ENCODE measurements around the gene RPE65. TPM values are rescaled to one million over a fixed set of nuclear protein-coding genes. Genes with fewer than 3 reads are reported as not detected.

Gene RPE65
- total and polyA plus RNA-seq, 8 donors: not detected

DNA sequence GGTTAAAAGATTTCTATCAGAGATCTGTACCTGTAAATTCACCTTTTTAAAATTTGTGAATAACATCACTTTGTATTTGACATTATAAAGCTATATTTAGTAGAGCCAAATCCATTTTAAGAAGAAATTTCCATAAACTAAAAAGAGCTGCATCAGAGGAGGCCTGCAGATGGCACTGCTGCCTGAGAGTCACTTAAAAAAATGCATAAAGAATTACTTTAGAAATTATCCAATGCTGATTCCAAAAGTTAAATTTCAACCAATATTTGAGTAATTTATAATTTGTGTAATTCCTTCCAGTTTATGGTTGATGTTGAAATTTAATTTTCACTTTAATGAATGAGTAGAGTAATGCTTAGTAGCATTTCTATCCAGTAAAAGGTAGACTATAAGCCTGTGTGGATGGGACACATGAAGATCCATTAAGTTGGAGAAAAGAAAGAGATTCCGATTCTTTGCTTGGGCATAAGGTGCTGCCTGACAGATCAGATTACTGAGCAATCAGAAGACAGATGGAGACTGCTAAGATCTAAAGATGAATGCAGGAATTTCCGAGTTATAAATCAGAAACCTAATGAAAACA, 20.7 kb upstream of the RPE65 start:
- H3K4me3 ChIP-seq: no peak overlapping the region
- H3K4me1 ChIP-seq: no peaks in the 10 kb centered on the region
- TF ChIP-seq, protein P1, sequence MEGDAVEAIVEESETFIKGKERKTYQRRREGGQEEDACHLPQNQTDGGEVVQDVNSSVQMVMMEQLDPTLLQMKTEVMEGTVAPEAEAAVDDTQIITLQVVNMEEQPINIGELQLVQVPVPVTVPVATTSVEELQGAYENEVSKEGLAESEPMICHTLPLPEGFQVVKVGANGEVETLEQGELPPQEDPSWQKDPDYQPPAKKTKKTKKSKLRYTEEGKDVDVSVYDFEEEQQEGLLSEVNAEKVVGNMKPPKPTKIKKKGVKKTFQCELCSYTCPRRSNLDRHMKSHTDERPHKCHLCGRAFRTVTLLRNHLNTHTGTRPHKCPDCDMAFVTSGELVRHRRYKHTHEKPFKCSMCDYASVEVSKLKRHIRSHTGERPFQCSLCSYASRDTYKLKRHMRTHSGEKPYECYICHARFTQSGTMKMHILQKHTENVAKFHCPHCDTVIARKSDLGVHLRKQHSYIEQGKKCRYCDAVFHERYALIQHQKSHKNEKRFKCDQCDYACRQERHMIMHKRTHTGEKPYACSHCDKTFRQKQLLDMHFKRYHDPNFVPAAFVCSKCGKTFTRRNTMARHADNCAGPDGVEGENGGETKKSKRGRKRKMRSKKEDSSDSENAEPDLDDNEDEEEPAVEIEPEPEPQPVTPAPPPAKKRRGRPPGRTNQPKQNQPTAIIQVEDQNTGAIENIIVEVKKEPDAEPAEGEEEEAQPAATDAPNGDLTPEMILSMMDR (IDR thresholded peaks at IDR 0.05): peak in 2 of 4 donors; percentile 25 to 32
- H3K27ac ChIP-seq: no peak overlapping the region
- H3K36me3 ChIP-seq: no peaks in the 10 kb centered on the region
- ATAC-seq (peak in 1 of 4 donors; percentile 50), DNase-seq (no peak), FAIRE-seq (peak; percentile 81)
- H3K9me3 ChIP-seq: no peaks in the 10 kb centered on the region
- 67 to 75% methylated on average over 2 of the region's 2 CpGs for WGBS, 2 donors
- no peaks in the 10 kb centered on the region for H3K27me3 ChIP-seq
- intact Hi-C loops (cut with DNase I): no loop called here

DNA sequence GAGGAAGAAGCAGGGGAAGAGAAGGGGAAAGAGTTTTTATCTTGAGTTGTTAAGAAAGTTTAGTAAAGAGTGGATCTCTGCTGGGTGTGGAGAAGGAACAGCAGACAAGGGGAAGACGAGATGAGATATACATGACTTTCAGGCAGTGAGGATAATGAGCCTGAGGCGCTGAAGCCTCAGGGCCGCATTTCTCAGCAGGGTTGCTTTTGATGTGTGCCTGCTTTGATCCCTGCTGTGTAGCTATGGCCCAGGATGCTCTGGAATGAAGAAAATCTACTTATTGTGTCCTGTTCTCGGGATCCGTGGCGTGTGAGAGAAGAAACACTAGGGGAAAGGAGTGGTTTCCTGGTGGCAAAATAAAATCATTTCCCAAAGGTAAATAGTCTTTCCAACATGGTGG, 15.1 kb upstream of the RPE65 start:
- WGBS, 2 donors: 49 to 52% methylated on average over 6 of the region's 6 CpGs
- no peak for FAIRE-seq
- Histone ChIP-seq H3K4me1 (no peaks in the 10 kb centered on the region), H3K4me3 (no peak overlapping the region), H3K27me3 (no peaks in the 10 kb centered on the region), H3K9me3 (no peaks in the 10 kb centered on the region), H3K27ac (no peak overlapping the region), H3K36me3 (no peaks in the 10 kb centered on the region)
- intact Hi-C loops (cut with DNase I): no loop called here
- TF ChIP-seq, protein P1 (IDR thresholded peaks at IDR 0.05): no peak
- DNase-seq: no peak
- no peak for ATAC-seq

DNA sequence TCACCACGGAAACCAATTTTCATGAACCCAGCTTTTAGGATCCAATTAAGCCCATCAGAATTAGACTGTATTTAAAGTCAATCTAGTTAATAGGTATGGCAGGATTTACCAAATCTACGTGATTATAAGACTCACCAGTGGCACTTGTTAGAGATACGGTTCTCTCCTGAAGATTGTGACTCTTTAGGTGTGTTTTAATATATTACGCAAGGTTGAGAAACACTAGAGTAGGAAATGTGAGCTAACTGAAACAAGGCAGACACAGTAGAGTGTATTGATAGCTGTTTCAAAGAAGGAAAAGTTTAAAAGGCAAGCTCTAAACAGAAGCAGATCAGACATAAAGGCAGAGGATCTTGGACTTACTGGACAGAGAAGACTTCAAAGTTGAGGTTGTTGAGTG, 11.2 kb upstream of the RPE65 start:
- Histone ChIP-seq H3K36me3 (no peaks in the 10 kb centered on the region), H3K9me3 (no peaks in the 10 kb centered on the region), H3K4me1 (no peaks in the 10 kb centered on the region), H3K4me3 (no peak overlapping the region), H3K27me3 (no peaks in the 10 kb centered on the region), H3K27ac (no peak overlapping the region)
- DNase-seq (no peak), ATAC-seq (no peak), FAIRE-seq (no peak)
- 86 to 87% methylated on average over 4 of the region's 4 CpGs for WGBS, 2 donors
- TF ChIP-seq, protein P1 (IDR thresholded peaks at IDR 0.05): no peak
- intact Hi-C loops (cut with DNase I): no loop called here

DNA sequence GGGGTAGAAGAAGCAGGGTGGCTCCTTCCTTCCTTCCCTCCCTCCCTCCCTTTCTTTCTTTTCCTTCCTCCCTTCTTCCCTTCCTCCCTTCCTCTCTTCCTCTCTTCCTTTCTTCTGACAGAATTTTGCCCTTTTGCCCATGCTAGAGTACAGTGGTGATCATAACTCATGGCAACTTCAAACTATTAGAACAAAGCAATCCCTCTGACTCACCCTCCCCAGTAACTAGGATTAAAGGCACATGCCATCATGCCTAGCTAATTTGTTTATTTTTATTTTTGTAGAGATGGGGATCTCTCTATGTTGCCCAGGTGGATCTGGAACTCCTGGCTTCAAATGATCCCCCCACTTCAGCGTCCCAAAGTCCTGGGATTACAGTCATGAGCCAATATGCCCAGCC, 10.0 kb upstream of the RPE65 start:
- FAIRE-seq: no peak
- Histone ChIP-seq H3K36me3 (no peaks in the 10 kb centered on the region), H3K4me1 (no peaks in the 10 kb centered on the region), H3K27me3 (no peaks in the 10 kb centered on the region), H3K4me3 (no peak overlapping the region), H3K27ac (no peak overlapping the region), H3K9me3 (no peaks in the 10 kb centered on the region)
- no peak for DNase-seq
- TF ChIP-seq, protein P1 (IDR thresholded peaks at IDR 0.05): no peak
- no peak for ATAC-seq
- intact Hi-C loops (cut with DNase I): no loop called here
- WGBS, 2 donors: 69 to 79% methylated on average over 1 of the region's 1 CpG

DNA sequence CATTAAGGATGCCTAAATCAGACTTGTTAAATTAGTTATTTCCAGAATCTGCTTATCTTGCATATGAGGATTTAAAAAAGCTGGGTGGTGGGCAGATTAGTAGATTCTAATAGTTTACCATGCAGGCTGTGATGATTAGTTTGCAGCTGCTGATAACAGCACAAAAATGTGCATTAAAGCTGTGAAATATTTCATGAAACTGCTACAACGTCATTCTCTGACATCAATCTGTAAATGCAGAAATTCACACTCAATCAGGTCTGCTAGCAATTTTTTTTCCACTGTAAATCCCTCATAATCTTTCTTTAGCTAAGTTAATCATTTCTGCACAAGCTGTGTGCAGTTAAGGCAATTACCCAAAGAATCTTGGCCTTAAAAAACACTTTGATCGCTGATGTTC, 9.3 kb upstream of the RPE65 start:
- WGBS, 2 donors: 41 to 43% methylated on average over 2 of the region's 2 CpGs
- ATAC-seq: no peak
- Histone ChIP-seq H3K4me3 (no peak overlapping the region), H3K4me1 (no peaks in the 10 kb centered on the region), H3K36me3 (no peaks in the 10 kb centered on the region), H3K9me3 (no peaks in the 10 kb centered on the region), H3K27me3 (no peaks in the 10 kb centered on the region), H3K27ac (no peak overlapping the region)
- intact Hi-C loops (cut with DNase I): no loop called here
- no peak for DNase-seq
- FAIRE-seq: no peak
- TF ChIP-seq, protein P1 (IDR thresholded peaks at IDR 0.05): no peak

Data from pancreas (tissue), 10 donors.